ENCODE data around the gene TEDC1. TPM values are rescaled to one million over a fixed set of nuclear protein-coding genes. Genes with fewer than 3 reads are reported as not detected.

TEDC1 gene
- total RNA-seq, result 1.5 and 2.4 TPM in 2 replicates

DNA sequence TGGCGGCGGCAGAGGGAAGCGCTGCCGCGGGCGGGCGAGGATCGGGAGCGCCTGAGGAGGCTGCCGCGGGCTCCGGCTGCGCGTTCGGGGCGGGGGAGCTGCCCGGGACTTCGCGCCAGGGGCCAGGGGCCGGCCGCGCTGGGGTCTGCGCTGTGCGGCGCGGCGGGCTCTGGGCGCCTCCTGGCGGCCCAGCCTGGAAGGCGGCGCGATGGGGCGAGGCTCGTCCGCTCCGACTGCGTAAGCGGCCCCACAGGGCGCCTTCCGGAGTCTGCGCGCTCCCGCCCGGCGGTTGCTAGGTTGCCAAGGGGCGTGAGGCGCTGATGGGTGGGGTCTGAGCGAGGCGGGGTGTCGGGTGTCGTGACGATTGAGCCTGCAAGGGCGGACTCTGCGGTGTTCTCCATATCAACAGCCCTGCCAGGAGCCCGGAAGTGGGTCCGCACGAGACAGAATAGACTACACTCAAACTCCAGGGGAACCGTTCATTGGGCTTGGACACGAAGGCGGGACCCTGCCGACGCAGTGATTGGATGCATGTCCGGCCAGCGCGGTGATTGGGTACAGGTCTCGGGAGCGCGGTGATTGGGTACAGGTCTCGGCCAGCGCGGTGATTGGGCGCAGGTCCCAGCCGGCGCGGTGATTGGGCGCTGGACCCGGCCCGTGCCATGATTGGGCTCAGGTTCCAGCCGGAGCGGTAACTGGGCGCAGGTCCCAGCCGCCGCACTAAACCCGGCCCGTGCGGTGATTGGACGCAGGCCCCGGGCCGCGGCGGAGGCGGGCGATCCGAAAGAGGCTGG is at the start of gene TEDC1:
TEDC1 (plus strand) TSS at position 675 of the 794 bp plus-strand sequence. CDS start 130 bp downstream, outside the sequence.

GRCh38 chr14:105474483-105475268 is 16.4 kb upstream of the TEDC1 start, which contains the start of gene CRIP2:
TSS of gene CRIP2 (plus strand) at chr14:105474821. CDS start at chr14:105474863, 42 bp downstream.

DNA sequence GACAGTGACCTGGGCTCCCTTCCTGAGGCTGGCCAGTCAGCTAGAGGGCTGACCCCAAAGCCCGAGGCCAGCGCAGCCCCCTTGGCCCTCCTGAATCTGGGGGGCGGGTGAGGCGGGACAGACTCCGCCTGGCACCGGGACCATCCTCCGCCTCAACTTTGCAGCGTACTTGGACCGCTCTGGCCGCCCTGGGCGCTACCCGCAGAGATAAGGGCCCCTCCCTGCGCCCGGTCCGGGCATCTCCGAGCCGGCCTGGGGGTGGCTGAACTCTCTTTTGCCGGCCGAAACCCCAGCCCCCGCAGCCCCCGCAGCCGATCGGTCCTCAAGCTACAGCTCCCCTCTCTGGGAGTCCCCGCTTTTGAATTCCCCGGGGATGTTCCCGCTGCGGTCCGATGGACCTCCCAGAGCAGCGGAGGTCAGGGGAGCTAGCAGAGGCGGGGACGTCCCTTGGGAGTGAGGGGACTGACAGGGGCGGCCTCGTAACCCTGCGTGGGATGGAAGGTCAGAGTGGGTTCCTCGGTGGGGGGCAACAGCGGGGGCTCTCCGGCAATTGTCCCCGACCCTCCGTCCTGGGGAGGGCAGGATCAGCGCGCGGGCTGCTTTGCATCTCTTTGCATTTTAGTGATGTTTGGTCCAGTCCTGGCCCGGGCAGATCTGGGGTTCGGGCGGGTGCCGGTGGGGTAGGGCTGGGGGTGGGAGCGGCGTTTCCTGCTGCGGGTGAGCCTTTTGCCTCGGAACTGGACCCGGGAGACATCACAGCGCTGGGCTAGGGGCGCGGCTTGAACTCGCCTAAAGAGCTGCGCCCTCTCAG is 4.7 kb upstream of the TEDC1 start, which contains the start of gene CRIP1:
CRIP1 (plus strand) TSS at position 724 of the 811 bp plus-strand sequence. CDS start 374 bp downstream, outside the sequence.

DNA sequence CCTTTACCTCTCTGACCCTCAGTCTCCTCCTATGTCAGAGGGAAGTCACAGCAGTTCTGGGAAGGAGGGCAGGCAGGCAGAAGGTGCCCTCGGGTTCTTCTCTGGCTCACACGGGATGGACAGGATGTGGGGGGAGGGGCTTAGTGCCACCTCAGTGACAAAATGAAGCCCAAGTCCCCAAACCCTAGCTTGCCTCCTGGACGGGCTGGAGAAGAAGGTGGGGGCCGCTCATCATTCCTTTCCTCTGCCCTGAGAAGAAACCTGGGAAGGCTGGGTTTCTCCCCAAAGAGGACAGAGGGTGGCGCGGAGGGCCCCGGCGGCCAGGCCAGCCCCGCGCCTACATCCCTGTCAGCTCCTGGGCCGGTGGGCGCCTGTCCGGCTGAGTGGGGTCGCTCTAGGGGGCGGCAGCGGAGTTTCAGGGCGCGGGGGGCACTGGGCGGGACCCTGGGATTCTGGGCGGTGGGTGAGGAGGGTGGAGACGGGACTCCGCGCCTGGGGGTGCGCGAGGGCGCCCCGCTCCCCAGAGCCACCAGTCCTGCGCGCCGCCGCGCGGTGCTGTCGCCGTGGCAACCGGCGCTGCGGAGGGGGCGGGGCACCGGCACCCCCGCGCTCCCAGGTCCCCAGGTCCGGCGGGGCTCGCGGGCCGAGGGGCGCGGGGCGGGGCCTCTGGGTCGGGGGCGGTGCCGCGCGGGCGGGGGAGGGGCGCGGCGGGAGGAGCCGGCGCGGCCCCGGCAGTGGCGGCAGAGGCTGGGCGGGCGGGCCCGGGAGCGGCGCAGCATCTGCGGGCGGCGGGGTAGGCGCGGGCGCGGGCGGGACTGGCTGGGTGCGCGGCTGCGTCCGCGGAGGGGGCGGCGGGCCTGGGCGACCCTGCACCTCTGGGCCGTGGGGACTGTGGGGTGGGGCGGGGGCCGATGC is 35.1 kb downstream of the TEDC1 start, which contains the start of gene TMEM121:
TMEM121 (plus strand) TSS at position 723 of the 915 bp plus-strand sequence. CDS start 2,252 bp downstream, outside the sequence.

Other genes starting within 250 kb of the TEDC1 start
- 38.9 and 42.6 TPM in 2 replicates for gene BTBD6, start 242.7 kb upstream of the TEDC1 start, total RNA-seq
- 36.1 and 36.5 TPM in 2 replicates for gene BRF1, start 190.2 kb upstream of the TEDC1 start, total RNA-seq
- gene PACS2, start 176.5 kb upstream of the TEDC1 start, total RNA-seq, result 41.1 and 52.3 TPM in 2 replicates
- gene TEX22, start 92.7 kb upstream of the TEDC1 start, total RNA-seq, result 0.43 and 0.47 TPM in 2 replicates
- 26.6 and 29.6 TPM in 2 replicates for gene MTA1, start 71.4 kb upstream of the TEDC1 start, total RNA-seq
- gene CRIP2, start 16.4 kb upstream of the TEDC1 start, total RNA-seq, result 26.7 and 43.5 TPM in 2 replicates
- gene CRIP1, start 4.4 kb upstream of the TEDC1 start, total RNA-seq, result 6.2 and 9.3 TPM in 2 replicates
- 6.6 and 10.1 TPM in 2 replicates for gene TMEM121, start 35.3 kb downstream of the TEDC1 start, total RNA-seq

Data from bronchial smooth muscle cell (primary cell).